ENCODE data around the gene HDGFL1.

GRCh38 chr6:22575190-22575589 lies 5.8 kb downstream of the HDGFL1 start:
- TF ChIP-seq CTCF (conservative IDR thresholded peaks at IDR 0.05 in 1 of 2, IDR thresholded peaks at IDR 0.05 in 1 of 2; ENCODE audit: low read depth in 1 of 2, low read length in 2 of 2) (no peak), EZH2 (IDR thresholded peaks at IDR 0.05; ENCODE audit: low read length, missing control alignments) (no peak)

Data from fibroblast of lung (primary cell).